NCI-H524 (cell line): ENCODE measurements around the gene NPRL2.

ENCODE experiments used
- DNase-seq, 2 experiments: peaks; one replicate each; lab custom pipeline; 2025; lab: John Stamatoyannopoulos, UW

NPRL2 gene

DNA sequence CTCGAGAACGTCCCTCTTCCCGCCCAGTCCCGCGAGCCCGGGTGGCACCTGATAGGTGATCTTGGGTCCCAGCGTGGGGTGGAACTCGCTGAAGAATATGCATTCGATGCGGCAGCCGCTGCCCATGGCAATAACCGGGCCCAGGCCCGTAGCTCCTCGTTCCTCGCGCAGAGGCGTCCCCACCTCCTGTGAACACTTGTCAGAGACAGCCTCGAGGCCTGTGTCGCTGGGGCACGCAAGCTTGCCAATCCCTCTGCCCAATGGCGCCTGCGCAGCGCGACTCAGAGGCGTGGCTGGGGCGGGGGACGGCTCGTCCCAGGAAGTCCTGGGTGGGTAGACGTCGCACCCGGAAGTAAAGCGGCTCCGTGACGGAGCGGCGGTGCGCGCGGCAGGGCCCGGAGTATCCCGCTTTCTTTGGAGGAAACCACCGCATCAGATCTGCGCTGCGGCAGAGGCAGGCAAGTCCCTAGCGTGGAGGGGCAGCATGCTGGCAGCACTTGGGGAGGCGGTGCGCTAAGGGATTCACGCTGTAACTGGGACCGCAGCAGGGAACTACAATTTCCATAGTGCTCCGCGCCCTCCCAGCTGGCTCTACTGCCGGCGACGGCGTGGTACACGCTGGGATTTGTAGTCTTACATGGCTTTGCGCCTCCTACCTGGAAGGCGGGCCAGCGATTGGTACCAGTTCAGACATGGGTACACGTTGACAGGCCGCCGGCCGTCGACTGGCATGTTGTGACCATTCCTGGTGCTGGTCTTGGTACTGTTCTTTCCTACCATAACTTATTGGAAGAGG is at the start of gene NPRL2, which contains the start of gene CYB561D2:
Gene NPRL2, minus strand, starts transcription at position 249 of the 796 bp plus-strand sequence. Its CDS starts 123 bp downstream, at position 126.
Gene CYB561D2, plus strand, starts transcription at position 336 of the 796 bp plus-strand sequence. CDS start 572 bp downstream, outside the sequence.
- DNase-seq = peak; percentile 82 to 90

GRCh38 chr3:50396502-50396901 is 45.9 kb upstream of the NPRL2 start:
- DNase-seq = no peak

GRCh38 chr3:50395070-50395860 is 44.7 kb upstream of the NPRL2 start:
- no peak for DNase-seq

GRCh38 chr3:50393061-50393460 is 42.5 kb upstream of the NPRL2 start:
- no peak for DNase-seq

DNA sequence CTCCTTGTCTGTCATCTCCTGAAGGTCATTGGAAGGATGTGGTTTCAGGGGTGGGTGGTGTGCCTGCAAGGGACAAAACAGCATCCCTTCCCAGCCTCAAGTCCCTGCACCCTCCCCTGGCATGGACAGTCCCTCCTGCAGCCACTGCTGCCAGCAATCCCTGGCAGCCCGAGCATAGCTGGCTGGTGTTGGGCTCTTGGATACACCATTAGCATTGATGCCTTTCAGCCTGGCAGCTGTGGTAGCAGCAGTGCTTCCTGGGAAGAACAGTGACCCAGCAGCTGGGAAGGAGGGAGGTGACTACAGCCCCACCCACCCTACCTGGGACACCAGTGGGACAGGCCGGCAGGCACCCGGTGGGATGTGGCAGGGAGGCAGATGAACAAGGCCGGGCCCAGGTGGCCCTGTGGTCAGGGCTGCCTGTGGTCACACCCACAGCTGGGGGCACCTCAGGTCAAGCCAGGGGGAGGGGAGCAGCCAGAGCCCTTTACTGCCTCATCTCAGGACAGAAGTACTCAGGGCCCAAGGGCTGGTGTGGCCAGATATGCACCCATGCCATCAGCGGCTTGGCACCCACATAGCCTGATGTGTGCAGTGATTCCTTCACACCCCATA is 41.6 kb upstream of the NPRL2 start:
- DNase-seq = no peak

GRCh38 chr3:50390508-50391224 is 40.1 kb upstream of the NPRL2 start:
- peak; percentile 57 to 84 for DNase-seq

DNA sequence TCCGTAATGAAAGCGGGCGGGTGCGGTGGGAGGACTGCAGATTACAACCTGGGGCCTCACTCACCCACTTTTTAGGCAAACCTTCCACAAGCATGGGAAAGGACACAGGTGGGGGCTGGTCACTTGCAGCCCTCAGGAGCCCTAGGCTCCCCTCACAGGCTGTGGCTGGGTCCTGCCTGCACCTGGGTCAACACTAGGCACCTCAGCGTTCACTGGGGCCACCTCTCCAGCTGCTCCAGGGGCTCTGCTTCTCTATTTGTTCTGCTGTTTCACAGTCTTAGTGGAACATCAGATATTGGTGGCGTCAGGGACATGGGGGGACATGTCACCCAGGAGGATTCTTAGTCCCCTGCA is 38.8 kb upstream of the NPRL2 start:
- no peak for DNase-seq

GRCh38 chr3:50388720-50389413 is 38.3 kb upstream of the NPRL2 start:
- no peak for DNase-seq

DNA sequence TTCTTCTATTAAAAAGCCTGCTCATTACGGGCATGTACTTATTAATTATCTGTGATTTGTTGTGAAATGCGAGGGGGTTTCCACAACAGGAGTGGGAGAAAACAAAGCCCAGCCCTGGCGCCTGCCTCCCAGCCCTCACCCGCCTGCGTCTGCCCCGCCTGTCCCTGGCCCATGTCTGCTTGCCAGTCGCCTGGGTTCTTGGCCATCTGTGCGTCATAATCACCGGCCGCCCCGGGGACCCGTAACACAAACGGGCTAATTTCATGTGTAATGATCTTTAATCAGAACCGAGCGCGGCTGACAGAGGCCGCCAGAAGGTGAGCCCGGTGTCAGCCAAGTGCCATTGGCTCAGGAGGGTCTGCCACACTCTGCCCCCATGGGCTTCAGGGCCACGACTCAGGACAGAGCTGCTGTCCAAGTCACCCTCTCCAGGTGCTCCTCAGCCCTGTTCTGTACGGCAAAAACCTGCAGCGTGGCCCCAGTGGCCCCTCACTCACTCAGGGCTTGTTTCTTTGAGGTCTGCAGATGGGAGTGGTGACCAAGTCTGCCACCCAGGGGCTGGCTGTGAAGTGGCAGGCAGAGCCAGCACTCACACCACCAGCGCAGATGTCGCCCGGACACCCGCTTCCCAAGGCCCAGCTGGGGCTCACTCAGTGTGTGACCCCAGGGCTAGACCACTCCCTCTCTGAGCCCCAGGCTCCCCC is 37.6 kb upstream of the NPRL2 start:
- DNase-seq = peak; percentile 68 to 81

DNA sequence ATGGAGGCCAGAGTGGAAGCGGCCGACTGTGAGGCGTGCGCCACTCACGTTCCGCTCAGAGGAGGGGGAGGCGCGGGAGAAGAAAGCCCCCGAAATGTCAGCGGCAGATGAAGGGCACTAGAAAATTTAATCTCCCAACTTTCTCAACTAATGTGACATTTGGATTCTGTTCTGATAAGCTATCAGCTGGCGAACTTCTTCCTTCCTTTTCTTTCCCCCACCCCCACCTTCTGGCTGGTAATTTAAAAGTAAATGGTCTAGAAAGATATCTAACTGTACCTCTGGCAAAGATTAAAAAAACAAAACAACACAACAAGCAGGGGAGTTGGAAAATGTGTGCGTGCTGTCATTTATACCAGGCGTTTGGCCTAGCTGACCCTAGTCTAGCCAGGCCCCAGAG is 35.2 kb upstream of the NPRL2 start:
- peak in 1 of 2 experiments; percentile 15 for DNase-seq

GRCh38 chr3:50383750-50384149 is 33.2 kb upstream of the NPRL2 start:
- DNase-seq = no peak

DNA sequence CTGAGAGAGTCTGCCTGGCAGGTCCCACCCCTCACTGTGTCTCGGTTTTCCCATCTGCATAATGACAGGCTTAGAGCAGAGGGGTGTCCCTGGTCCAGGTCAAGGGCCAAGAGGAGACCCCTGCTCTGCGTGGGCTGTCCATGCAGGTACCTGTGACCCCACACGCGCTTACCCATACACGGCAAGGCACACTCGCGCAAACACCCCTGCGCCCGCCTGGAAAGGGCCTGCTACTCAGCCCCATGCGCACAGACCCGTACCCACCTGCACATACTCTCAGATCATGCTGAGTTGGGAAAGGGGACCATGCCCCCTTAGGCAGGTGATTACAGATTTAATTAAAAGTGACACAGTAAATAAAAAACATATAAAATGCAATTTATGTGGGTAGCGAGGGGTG is 32.1 kb upstream of the NPRL2 start:
- DNase-seq = no peak

DNA sequence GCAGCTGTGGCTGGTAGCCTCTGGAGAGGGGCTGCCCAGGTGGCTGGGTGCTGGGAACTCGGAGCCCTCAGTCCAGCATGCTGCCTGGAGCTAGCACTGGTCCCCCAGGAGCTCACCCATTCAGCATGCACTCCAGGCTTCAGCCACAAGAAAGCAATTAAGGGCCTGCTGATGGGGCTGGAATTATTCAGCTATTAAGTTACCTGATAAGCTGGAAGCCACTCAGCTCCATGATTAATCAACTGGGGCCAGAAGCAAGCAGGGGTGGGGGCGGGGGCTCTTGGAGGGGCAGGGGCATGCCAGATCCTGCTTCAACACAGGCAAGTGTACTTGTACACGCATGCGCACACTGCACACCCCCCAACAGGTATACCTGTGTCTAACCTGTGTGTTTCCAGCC is 30.8 kb upstream of the NPRL2 start:
- DNase-seq = peak; percentile 57 to 79

DNA sequence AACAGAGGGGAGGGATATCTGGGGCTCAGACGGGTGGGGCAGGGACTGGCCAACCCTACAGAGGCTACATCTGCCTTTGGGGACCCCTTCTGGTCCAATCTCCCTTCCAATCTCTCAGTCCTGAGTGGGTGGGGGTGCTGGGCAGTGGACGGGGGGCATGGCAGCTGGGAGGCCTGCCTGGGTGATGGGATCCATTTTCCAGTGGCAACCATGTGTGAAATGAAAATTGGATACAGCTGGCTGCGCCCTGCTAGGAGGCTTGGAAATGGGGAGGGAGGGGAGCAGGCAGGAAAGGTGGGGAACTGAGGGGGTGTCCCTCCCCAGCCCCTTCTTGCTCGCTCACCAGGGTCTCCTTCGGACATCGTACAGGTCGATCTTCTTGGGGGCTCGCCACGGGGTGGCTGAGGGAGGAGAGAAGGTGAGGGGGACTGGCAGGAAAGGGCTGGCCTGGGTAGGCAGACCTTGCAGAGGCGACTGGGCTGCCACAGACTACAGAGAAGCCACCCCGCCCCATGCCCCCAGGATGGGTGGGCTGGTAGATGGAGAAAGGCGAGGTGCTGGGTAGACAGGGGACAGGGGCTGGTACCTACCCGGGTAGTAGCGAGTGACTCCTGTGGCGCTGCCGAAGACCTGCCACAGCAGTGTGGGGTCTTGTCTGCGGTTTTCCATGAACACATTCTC is 30.0 kb upstream of the NPRL2 start:
- DNase-seq = no peak

DNA sequence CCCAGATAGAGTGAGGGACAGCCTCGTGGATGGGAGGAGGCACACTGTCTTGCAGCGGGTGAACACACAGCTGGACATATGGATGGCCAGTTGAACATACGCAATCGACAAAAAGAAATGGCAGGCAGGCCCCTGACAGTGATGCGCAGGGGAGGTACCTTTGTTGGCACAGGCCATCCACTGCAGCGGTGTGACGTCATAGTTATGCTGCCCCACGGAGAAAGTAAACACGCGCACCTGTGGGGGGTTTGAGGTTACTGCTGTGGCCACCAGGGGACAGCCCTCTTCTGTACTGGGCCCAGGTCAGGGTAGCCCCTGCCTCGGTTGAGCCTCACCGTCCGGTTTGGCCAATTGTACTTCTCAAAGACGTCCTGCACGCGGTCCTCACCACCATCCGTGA is 28.2 kb upstream of the NPRL2 start:
- no peak for DNase-seq

DNA sequence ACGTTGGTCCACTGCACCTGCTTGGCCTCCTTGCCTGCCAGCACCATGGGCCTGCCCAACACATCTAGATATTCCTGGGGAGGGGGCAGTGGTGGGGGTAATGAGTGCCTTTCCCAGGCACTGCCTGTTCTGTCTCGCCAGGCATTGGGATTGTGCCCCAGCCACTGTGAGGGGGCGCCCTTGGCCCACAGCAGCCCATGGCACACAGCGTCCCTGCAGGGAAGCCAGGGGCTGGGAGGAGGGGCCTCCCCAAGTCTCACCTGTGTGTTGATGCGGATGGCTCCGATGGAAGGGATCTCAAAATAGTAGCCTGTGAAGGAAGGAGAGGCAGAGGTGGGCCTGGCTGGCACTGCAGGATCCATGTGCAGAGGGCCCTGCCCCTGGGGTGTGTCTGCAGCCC is 27.4 kb upstream of the NPRL2 start:
- DNase-seq = no peak

- DNase-seq = no peak
Measured at GRCh38 chr3:50375258-50375931, 24.8 kb upstream of the NPRL2 start.

GRCh38 chr3:50374363-50375257 is 24.0 kb upstream of the NPRL2 start:
- no peak for DNase-seq
